Omental fat pad (tissue), 4 donors: ENCODE results near the gene UMODL1. TPM values are rescaled to one million over a fixed set of nuclear protein-coding genes. Genes with fewer than 3 reads are reported as not detected.

Experiments used
- ATAC-seq: fragments of 150-250 bp; one replicate; pipeline ENCODE4 v1.9.1; 2016; ENCODE audit warnings: mild to moderate bottlenecking, moderate library complexity; ENCODE audit not compliant: low FRiP score
- DNase-seq: peaks from one replicate; pipeline ENCODE4 v3.0.0-alpha.2; 2019; ENCODE audit warnings: low spot score
- CTCF ChIP-seq, 3 donors: fragments of 450-650 bp; IDR thresholded peaks; one replicate each; pipeline ENCODE4 v1.5.1; 2016 to 2017; ENCODE audit warnings: antibody characterized with exemption in 3 of 3, mild to moderate bottlenecking in 3 of 3, moderate library complexity in 2 of 3
- total RNA-seq, 4 donors: library from RNA; depleted of rRNA; stranded (reverse); fragments of >200 nt; gene quantifications; one replicate each; pipeline ENCODE4 v1.1.0, GENCODE V29; 2016

The UMODL1 gene
- total RNA-seq, 4 donors from 2014 or later, result not detected

DNA sequence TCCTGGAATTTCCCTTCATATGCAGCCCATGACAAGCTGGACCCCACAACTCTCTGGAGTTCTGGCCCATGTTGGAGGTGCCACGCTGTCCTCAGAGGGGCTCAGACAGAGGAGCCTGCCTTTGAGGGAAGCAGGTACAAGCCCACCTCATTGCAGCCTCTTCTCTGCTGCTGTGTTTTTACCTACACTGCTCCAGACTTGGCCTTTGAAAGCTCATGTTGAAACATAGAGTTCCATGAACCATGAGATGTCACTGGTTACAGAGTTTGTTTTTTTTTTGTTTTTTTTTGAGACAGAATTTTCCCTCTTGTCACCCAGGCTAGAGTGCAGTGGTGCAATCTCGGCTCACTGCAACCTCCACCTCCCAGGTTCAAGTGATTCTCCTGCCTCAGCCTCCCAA lies 38.9 kb upstream of the UMODL1 start:
- ATAC-seq, result no peak
- no peak for TF ChIP-seq CTCF (IDR thresholded peaks at IDR 0.05)

GRCh38 chr21:42032968-42033367 lies 38.1 kb upstream of the UMODL1 start:
- ATAC-seq, result no peak
- DNase-seq, result no peak
- no peak for TF ChIP-seq CTCF (IDR thresholded peaks at IDR 0.05)

More for the DNA sequence above, 38.9 kb upstream of the UMODL1 start:
- DNase-seq, result no peak

DNA sequence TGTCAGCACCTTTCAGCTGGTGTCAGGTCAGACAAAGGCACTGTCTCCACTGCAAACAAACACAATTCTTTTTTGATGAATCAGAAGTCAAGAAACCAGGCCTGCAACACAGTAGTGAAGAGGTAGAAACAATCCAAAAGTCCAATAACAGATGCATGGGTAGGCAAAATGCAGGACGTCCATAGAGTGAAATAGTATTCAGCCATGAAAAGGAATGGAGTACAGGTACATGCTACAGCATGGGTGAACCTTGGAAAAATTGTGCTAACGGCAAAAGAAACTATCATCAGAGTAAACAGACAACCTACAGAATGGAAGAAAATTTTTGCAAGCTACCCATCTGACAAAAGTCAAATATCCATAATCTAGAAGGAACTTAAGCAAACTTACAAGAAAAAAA lies 34.8 kb upstream of the UMODL1 start:
- TF ChIP-seq CTCF (IDR thresholded peaks at IDR 0.05), result no peak
- no peak for ATAC-seq

GRCh38 chr21:42037516-42037915 lies 33.6 kb upstream of the UMODL1 start:
- DNase-seq (no peak), ATAC-seq (no peak)
- no peak for TF ChIP-seq CTCF (IDR thresholded peaks at IDR 0.05)

More for the DNA sequence above, 34.8 kb upstream of the UMODL1 start:
- DNase-seq, result no peak

GRCh38 chr21:42037943-42038342 lies 33.2 kb upstream of the UMODL1 start:
- no peak for ATAC-seq
- no peak for TF ChIP-seq CTCF (IDR thresholded peaks at IDR 0.05)
- DNase-seq, result no peak

- TF ChIP-seq CTCF (IDR thresholded peaks at IDR 0.05), result no peak
- ATAC-seq, result no peak
- no peak for DNase-seq
Observed at GRCh38 chr21:42038393-42038792, 32.7 kb upstream of the UMODL1 start.

- TF ChIP-seq CTCF (IDR thresholded peaks at IDR 0.05), result no peak
- DNase-seq, result no peak
- no peak for ATAC-seq
Observed at GRCh38 chr21:42038826-42039425, 32.2 kb upstream of the UMODL1 start.
